ENCODE data around the gene FOSL1.
A peak's percentile ranks its signal among the peaks of the same experiment; 100 is the strongest.
"Not testable (repeated sequence)": the region's sequence is repeated elsewhere in the genome, so short reads cannot be mapped to it uniquely, and the experiment has no call there.

The FOSL1 gene

GRCh38 chr11:65854161-65854592 is 46.0 kb downstream of the FOSL1 start:
- Histone ChIP-seq H3K4me3 (ENCODE audit: extremely low read depth, insufficient read depth, low read length, poor library complexity, severe bottlenecking) (no peak overlapping the region), H3K4me1 (ENCODE audit: control insufficient read depth, insufficient read depth, low read length, poor library complexity, severe bottlenecking) (peaks cover 17% of the 10 kb centered on the region), H3K27ac (ENCODE audit: low read depth, low read length, severe bottlenecking) (no peak overlapping the region), H3K36me3 (ENCODE audit: control insufficient read depth, insufficient read depth, low read length) (peaks cover 59% of the 10 kb centered on the region), H3K9me3 (ENCODE audit: control insufficient read depth, low read length) (no peaks in the 10 kb centered on the region)
- 92 to 97% methylated on average over 4 of the region's 4 CpGs for WGBS, 2 experiments (ENCODE audit: insufficient coverage in 2 of 2)

- H3K27ac ChIP-seq (ENCODE audit: low read depth, low read length, severe bottlenecking): peak overlapping the region; percentile 16
- WGBS, 2 experiments (ENCODE audit: insufficient coverage in 2 of 2): 91 to 94% methylated on average over 4 to 6 of the region's 6 CpGs
- H3K36me3 ChIP-seq (ENCODE audit: control insufficient read depth, insufficient read depth, low read length): peaks cover 59% of the 10 kb centered on the region
Observed at GRCh38 chr11:65853246-65853979, 46.8 kb downstream of the FOSL1 start.

GRCh38 chr11:65852508-65853245 is 47.5 kb downstream of the FOSL1 start:
- Histone ChIP-seq H3K4me3 (ENCODE audit: extremely low read depth, insufficient read depth, low read length, poor library complexity, severe bottlenecking) (no peak overlapping the region), H3K36me3 (ENCODE audit: control insufficient read depth, insufficient read depth, low read length) (peaks cover 59% of the 10 kb centered on the region), H3K27ac (ENCODE audit: low read depth, low read length, severe bottlenecking) (peak overlapping the region; percentile 16), H3K4me1 (ENCODE audit: control insufficient read depth, insufficient read depth, low read length, poor library complexity, severe bottlenecking) (peaks cover 17% of the 10 kb centered on the region), H3K9me3 (ENCODE audit: control insufficient read depth, low read length) (no peaks in the 10 kb centered on the region)
- 96 to 97% methylated on average over 29 to 32 of the region's 33 CpGs for WGBS, 2 experiments (ENCODE audit: insufficient coverage in 2 of 2)

More at GRCh38 chr11:65853246-65853979, 46.8 kb downstream of the FOSL1 start:
- Histone ChIP-seq H3K4me1 (ENCODE audit: control insufficient read depth, insufficient read depth, low read length, poor library complexity, severe bottlenecking) (peaks cover 17% of the 10 kb centered on the region), H3K4me3 (ENCODE audit: extremely low read depth, insufficient read depth, low read length, poor library complexity, severe bottlenecking) (no peak overlapping the region), H3K9me3 (ENCODE audit: control insufficient read depth, low read length) (no peaks in the 10 kb centered on the region)

GRCh38 chr11:65851811-65852507 is 48.2 kb downstream of the FOSL1 start:
- Histone ChIP-seq H3K4me1 (ENCODE audit: control insufficient read depth, insufficient read depth, low read length, poor library complexity, severe bottlenecking) (peaks cover 17% of the 10 kb centered on the region), H3K9me3 (ENCODE audit: control insufficient read depth, low read length) (no peaks in the 10 kb centered on the region), H3K4me3 (ENCODE audit: extremely low read depth, insufficient read depth, low read length, poor library complexity, severe bottlenecking) (no peak overlapping the region), H3K27ac (ENCODE audit: low read depth, low read length, severe bottlenecking) (no peak overlapping the region), H3K36me3 (ENCODE audit: control insufficient read depth, insufficient read depth, low read length) (peaks cover 59% of the 10 kb centered on the region)
- 94 to 98% methylated on average over 8 to 10 of the region's 10 CpGs for WGBS, 2 experiments (ENCODE audit: insufficient coverage in 2 of 2)

- 94 to 98% methylated on average over 5 to 13 of the region's 14 CpGs for WGBS, 2 experiments (ENCODE audit: insufficient coverage in 2 of 2)
- Histone ChIP-seq H3K9me3 (ENCODE audit: control insufficient read depth, low read length) (no peaks in the 10 kb centered on the region), H3K27ac (ENCODE audit: low read depth, low read length, severe bottlenecking) (peak overlapping the region; percentile 16), H3K4me3 (ENCODE audit: extremely low read depth, insufficient read depth, low read length, poor library complexity, severe bottlenecking) (no peak overlapping the region), H3K36me3 (ENCODE audit: control insufficient read depth, insufficient read depth, low read length) (peaks cover 52% of the 10 kb centered on the region), H3K4me1 (ENCODE audit: control insufficient read depth, insufficient read depth, low read length, poor library complexity, severe bottlenecking) (peaks cover 14% of the 10 kb centered on the region)
Observed at GRCh38 chr11:65851083-65851579, 49.1 kb downstream of the FOSL1 start.

- H3K27ac ChIP-seq (ENCODE audit: low read depth, low read length, severe bottlenecking): peak overlapping the region; percentile 16
- H3K36me3 ChIP-seq (ENCODE audit: control insufficient read depth, insufficient read depth, low read length): peaks cover 45% of the 10 kb centered on the region
- WGBS, 2 experiments (ENCODE audit: insufficient coverage in 2 of 2): 90 to 96% methylated on average over 16 to 18 of the region's 20 CpGs
Observed at GRCh38 chr11:65850217-65851082, 49.7 kb downstream of the FOSL1 start.

GRCh38 chr11:65849771-65850216 is 50.4 kb downstream of the FOSL1 start:
- H3K27ac ChIP-seq (ENCODE audit: low read depth, low read length, severe bottlenecking): no peak overlapping the region
- WGBS, 2 experiments (ENCODE audit: insufficient coverage in 2 of 2): 73 to 74% methylated on average over 16 of the region's 16 CpGs

More at GRCh38 chr11:65850217-65851082, 49.7 kb downstream of the FOSL1 start:
- Histone ChIP-seq H3K4me1 (ENCODE audit: control insufficient read depth, insufficient read depth, low read length, poor library complexity, severe bottlenecking) (peaks cover 8% of the 10 kb centered on the region), H3K4me3 (ENCODE audit: extremely low read depth, insufficient read depth, low read length, poor library complexity, severe bottlenecking) (no peak overlapping the region), H3K9me3 (ENCODE audit: control insufficient read depth, low read length) (no peaks in the 10 kb centered on the region)

GRCh38 chr11:65849366-65849765 is 50.8 kb downstream of the FOSL1 start:
- peaks cover 34% of the 10 kb centered on the region for H3K36me3 ChIP-seq (ENCODE audit: control insufficient read depth, insufficient read depth, low read length)
- H3K9me3 ChIP-seq (ENCODE audit: control insufficient read depth, low read length): no peaks in the 10 kb centered on the region
- H3K4me3 ChIP-seq (ENCODE audit: extremely low read depth, insufficient read depth, low read length, poor library complexity, severe bottlenecking): no peak overlapping the region
- H3K27ac ChIP-seq (ENCODE audit: low read depth, low read length, severe bottlenecking): no peak overlapping the region
- H3K4me1 ChIP-seq (ENCODE audit: control insufficient read depth, insufficient read depth, low read length, poor library complexity, severe bottlenecking): no peaks in the 10 kb centered on the region
- 83% methylated on average over 7 of the region's 8 CpGs for WGBS, 2 experiments (ENCODE audit: insufficient coverage in 2 of 2)

More at GRCh38 chr11:65849771-65850216, 50.4 kb downstream of the FOSL1 start:
- Histone ChIP-seq H3K4me1 (ENCODE audit: control insufficient read depth, insufficient read depth, low read length, poor library complexity, severe bottlenecking) (peaks cover 1% of the 10 kb centered on the region), H3K9me3 (ENCODE audit: control insufficient read depth, low read length) (no peaks in the 10 kb centered on the region), H3K36me3 (ENCODE audit: control insufficient read depth, insufficient read depth, low read length) (peaks cover 38% of the 10 kb centered on the region), H3K4me3 (ENCODE audit: extremely low read depth, insufficient read depth, low read length, poor library complexity, severe bottlenecking) (no peak overlapping the region)

GRCh38 chr11:65848693-65849092 is 51.5 kb downstream of the FOSL1 start:
- H3K4me1 ChIP-seq (ENCODE audit: control insufficient read depth, insufficient read depth, low read length, poor library complexity, severe bottlenecking); H3K9me3 ChIP-seq (ENCODE audit: control insufficient read depth, low read length); H3K27ac ChIP-seq (ENCODE audit: low read depth, low read length, severe bottlenecking); H3K4me3 ChIP-seq (ENCODE audit: extremely low read depth, insufficient read depth, low read length, poor library complexity, severe bottlenecking): not testable (repeated sequence)
- WGBS, 2 experiments (ENCODE audit: insufficient coverage in 2 of 2): 74 to 77% methylated on average over 7 of the region's 7 CpGs
- H3K36me3 ChIP-seq (ENCODE audit: control insufficient read depth, insufficient read depth, low read length): peaks cover 27% of the 10 kb centered on the region

GRCh38 chr11:65847746-65848145 is 52.4 kb downstream of the FOSL1 start:
- Histone ChIP-seq H3K36me3 (ENCODE audit: control insufficient read depth, insufficient read depth, low read length) (peaks cover 18% of the 10 kb centered on the region), H3K9me3 (ENCODE audit: control insufficient read depth, low read length) (no peaks in the 10 kb centered on the region), H3K4me1 (ENCODE audit: control insufficient read depth, insufficient read depth, low read length, poor library complexity, severe bottlenecking) (no peaks in the 10 kb centered on the region), H3K4me3 (ENCODE audit: extremely low read depth, insufficient read depth, low read length, poor library complexity, severe bottlenecking) (no peak overlapping the region), H3K27ac (ENCODE audit: low read depth, low read length, severe bottlenecking) (no peak overlapping the region)
- 90 to 97% methylated on average over 3 of the region's 3 CpGs for WGBS, 2 experiments (ENCODE audit: insufficient coverage in 2 of 2)

Measured in mesodermal cell (in vitro differentiated cells).